Activated CD8-positive, alpha-beta memory T cell treated with anti-CD3 and anti-CD28 coated beads, Interleukin-2, amount 50 U/mL, for 1 hour (primary cell): ENCODE results near the gene OTUD5.

ENCODE experiments used
- DNase-seq: peaks from one replicate; pipeline ENCODE4 v3.0.0-alpha.2; 2020; ENCODE audit errors: extremely low read depth

Gene OTUD5

GRCh38 chrX:48972220-48973164, 15.1 kb upstream of the OTUD5 start:
- no peak for DNase-seq

GRCh38 chrX:48971249-48972219, 14.1 kb upstream of the OTUD5 start, which contains the start of gene KCND1:
Gene KCND1 (minus strand): TSS chrX:48971844. CDS start chrX:48970271, 1,573 bp downstream.
- no peak for DNase-seq

- DNase-seq = no peak
Measured at GRCh38 chrX:48969471-48969870, 12.1 kb upstream of the OTUD5 start.

GRCh38 chrX:48968377-48968776, 11.0 kb upstream of the OTUD5 start:
- no peak for DNase-seq

- no peak for DNase-seq
Measured at GRCh38 chrX:48966796-48967579, 9.6 kb upstream of the OTUD5 start.

GRCh38 chrX:48965959-48966358, 8.6 kb upstream of the OTUD5 start:
- DNase-seq = no peak

GRCh38 chrX:48961585-48962091, 4.2 kb upstream of the OTUD5 start:
- DNase-seq = no peak

GRCh38 chrX:48960291-48960690, 2.9 kb upstream of the OTUD5 start:
- no peak for DNase-seq

- DNase-seq = no peak
Measured at GRCh38 chrX:48958635-48959094, 1.3 kb upstream of the OTUD5 start.

- DNase-seq = peak; percentile 87
Measured at GRCh38 chrX:48957827-48958634, 624 bp upstream of the OTUD5 start.

- DNase-seq = no peak
Measured at GRCh38 chrX:48956728-48957414, 536 bp downstream of the OTUD5 start.

- DNase-seq = no peak
Measured at GRCh38 chrX:48948589-48948988, 8.8 kb downstream of the OTUD5 start.

- DNase-seq = no peak
Measured at GRCh38 chrX:48945517-48946348, 11.7 kb downstream of the OTUD5 start.

- DNase-seq = no peak
Measured at GRCh38 chrX:48942895-48943294, 14.5 kb downstream of the OTUD5 start.

- DNase-seq = no peak
Measured at GRCh38 chrX:48940404-48940955, 16.9 kb downstream of the OTUD5 start.

GRCh38 chrX:48939524-48940228, 17.7 kb downstream of the OTUD5 start:
- DNase-seq = no peak

GRCh38 chrX:48938721-48939425, 18.5 kb downstream of the OTUD5 start:
- DNase-seq = no peak
